HG02678 (cell line): ENCODE results near the gene BBS10.
"Not testable (repeated sequence)": the region's sequence is repeated elsewhere in the genome, so short reads cannot be mapped to it uniquely, and the experiment has no call there.

ENCODE experiments used
- ATAC-seq: cut with Tn5 transposase; IDR thresholded peaks from one replicate; pipeline ENCODE4 v1.9.1; 2021; ENCODE audit warnings: mild to moderate bottlenecking, moderate library complexity; ENCODE audit not compliant: unreplicated experiment

BBS10 gene

DNA sequence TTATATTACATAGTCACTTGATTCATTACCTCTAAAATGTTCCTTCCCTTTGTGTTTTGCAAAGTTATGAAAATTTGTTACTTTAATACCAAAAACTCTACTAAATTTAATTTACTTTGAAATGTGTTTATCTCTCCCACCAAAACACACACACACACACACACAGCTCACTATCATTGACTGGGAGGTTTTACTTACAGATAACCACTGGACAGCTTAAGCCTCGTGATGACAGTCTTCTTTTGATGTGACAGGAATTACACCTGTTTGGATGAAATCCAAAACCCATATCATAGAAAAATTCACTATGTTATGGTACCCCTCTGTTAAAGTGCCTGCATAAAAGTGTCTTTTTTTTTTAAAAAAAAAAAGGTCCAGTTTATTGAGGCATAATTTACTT lies 15.6 kb downstream of the BBS10 start:
- no peak for ATAC-seq

DNA sequence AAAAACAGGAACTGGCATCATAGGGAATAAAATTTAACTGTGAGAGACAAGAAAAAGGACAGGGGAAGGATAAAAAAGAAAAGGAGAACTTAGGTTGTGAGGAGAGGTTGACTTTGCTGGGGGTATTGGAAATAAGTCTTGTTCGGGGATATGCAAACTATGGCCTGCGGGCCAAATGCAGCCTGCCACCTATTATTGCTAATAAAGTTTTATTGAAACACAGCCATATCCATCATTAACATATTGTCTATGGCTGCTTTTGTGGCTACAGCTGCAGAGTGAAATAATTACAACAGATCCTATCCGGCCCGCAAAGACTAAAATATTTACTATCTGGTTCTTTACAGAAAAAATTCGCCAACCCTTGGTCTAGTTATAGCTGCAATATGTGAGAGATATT lies 18.6 kb downstream of the BBS10 start:
- ATAC-seq, result no peak

DNA sequence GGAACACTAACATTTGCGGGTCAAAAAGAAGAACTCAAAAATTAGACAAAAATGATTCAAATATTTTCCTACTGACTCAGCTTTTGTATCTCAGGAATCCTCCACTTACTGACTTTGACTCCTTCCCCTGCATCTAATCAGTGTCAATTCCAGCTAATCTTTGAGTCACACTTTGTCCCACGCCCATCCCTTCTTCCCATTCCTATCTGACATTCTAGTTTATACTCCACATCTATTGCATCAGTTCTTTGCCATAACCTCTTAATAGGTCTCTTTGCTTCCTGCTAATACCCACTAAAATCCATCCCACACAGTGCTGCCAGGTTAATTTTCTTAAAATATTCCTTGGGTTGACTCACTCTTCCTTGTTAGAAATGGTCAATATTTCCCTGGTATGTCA lies 19.1 kb downstream of the BBS10 start:
- no peak for ATAC-seq

DNA sequence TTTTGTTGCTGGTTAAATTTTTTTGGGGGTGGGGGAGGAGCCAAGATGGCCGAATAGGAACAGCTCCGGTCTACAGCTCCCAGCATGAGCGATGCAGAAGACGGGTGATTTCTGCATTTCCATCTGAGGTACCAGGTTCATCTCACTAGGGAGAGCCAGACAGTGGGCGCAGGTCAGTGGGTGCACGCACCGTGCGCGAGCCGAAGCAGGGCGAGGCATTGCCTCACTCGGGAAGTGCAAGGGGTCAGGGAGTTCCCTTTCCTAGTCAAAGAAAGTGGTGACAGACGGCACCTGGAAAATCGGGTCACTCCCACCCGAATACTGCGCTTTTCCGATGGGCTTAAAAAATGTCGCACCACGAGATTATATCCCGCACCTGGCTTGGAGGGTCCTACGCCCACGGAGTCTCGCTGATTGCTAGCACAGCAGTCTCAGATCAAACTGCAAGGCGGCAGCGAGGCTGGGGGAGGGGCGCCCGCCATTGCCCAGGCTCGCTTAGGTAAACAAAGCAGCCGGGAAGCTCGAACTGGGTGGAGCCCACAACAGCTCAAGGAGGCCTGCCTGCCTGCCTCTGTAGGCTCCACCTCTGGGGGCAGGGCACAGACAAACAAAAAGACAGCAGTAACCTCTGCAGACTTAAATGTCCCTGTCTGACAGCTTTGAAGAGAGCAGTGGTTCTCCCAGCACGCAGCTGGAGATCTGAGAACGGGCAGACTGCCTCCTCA lies 28.5 kb downstream of the BBS10 start:
- not testable (repeated sequence) for ATAC-seq

DNA sequence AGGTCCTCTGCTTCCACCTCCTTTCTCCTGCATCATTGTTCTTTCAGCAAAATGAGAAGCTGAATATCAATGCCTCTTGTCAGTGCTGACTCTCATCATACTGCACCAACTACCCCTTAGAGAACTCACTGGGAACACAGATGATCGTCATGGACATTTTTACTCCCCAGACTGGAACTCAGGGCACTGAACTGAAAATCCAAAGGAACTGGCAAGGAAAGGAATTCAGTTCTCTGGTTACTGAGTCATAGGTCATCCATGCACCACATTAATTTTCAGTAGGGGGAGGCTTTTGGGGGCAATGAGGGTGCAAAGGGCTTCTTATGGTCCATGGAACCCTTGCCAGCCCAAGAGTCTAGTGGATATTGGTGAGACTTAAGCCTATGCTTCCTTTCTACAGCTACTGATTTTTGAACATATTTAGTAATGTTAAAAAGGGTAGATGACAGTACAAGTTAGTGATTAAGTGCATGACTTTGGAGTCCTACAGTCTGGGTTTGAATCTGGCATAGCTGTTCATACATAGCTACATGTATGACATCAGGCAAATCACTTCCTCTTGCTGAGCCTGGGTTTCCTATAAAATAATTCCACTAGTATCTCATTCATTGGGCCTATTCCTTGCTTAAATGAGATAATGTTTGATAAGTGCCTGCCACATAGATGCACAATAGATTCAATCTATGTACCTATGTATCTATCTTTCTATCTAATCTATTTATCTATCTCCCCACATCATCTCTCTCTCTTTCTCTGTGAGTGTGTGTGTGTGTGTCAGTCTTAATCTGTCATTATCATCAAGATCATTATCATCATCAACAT lies 29.2 kb downstream of the BBS10 start:
- no peak for ATAC-seq

DNA sequence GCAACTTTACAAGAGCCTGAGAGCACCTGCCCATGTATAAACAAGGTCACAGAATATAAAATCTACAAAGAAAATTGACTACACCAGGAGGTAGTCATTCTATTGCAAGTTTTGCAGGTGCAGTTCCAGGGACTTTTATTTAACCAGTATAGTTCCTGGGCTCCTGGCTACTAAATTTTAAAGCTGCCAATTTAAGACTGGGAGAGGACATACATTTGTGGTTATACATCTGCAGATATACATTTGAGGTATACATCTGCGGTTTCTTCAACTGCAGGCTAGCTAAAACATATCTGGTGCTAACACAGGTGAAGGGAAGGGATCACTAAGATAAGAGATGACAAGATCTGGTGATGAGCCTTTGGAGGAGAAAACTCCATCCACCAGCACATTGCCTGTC lies 30.2 kb downstream of the BBS10 start:
- ATAC-seq, result no peak

DNA sequence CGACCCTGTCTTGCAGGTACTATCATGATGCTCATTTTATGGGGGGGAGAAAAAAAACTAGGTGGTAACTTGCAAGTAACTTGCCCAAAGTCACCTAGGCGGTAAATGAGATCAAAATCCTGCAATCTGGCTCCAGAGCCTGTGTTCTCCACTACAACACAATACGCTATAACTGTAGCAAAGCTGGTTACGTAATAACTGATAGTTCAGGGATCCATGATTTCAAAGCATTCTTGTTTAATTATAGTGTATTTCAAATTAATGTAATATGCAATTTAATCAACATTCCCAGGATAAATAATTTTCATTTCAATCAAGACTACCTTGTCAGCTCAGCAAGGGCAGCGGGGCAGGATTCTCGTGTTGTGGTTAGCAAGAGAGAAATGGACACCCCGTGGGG lies 31.7 kb downstream of the BBS10 start:
- no peak for ATAC-seq

DNA sequence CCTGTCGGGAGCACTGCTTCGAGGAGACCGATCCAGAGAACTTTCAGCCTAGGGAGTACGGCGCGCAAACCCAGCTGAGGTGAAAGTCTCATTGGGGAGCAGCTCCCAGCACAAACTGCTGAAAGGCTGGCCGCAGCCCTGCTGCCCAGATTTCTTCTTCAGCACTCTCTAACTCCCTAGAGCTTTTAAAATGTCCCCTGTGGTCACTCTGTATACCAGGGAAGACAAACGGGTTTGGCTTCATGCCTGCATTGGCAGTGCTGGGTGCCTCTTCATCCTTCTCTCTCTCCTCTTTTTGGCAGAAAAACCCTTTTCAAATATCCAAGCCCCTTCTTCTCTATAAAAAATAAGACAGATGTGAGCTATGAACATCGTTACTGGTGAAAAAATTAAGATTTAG lies 34.9 kb downstream of the BBS10 start:
- ATAC-seq, result no peak

DNA sequence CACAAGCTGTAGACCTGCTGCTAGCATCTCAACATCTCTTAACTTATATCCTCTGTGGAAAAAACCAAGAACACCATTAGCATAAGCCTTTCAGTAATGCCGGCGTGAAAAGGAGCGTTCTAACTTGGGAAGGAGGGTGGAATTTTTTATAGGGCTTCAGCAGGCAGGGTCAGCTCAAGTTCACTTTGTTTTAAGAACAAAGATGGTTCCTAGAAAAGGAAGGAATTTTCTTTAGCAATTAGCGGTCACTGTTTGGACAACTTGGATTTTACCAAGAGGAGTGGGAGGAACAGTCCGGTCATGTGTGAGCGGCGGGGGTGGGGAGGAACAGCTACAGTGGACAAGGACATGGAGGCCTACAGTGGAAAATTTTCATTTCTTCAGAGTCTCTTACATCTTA lies 35.9 kb downstream of the BBS10 start:
- no peak for ATAC-seq

DNA sequence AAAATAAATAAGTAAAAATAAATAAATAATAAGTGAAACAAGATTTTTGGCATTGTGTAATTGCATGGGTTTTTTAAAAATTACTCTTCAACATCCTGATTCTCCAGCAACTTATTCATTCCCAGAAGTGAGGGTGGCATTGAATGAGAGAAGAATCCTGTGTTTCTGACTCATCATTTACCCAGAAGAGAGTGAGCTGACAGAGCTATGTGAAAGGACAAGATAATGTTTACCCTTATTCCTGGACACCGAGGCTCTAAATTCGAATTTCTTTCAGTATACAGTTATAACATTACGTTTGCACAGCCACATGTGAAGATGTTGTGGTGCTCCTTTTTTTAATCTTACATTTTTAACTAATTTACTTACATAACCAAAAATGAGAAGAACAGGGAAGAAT lies 36.4 kb downstream of the BBS10 start:
- no peak for ATAC-seq

DNA sequence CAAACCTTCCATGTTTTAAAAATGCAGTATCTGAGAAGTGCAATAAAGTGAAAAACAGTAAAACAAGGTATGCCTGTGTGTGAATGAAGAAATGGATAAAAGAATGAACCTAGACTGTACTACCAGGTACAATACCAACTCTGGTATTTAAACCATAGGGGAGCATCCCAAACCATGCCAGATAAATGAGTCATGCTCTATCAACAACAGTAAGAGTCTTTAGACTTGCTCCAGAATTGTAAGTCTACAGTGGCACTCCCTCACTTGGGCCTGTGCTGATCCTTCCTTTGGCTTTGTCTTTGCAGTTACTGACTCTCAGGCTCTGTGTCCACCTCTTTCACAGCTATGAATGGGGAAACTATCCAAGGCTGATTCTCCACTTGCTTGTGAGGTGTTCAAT lies 38.1 kb downstream of the BBS10 start:
- ATAC-seq, result no peak

DNA sequence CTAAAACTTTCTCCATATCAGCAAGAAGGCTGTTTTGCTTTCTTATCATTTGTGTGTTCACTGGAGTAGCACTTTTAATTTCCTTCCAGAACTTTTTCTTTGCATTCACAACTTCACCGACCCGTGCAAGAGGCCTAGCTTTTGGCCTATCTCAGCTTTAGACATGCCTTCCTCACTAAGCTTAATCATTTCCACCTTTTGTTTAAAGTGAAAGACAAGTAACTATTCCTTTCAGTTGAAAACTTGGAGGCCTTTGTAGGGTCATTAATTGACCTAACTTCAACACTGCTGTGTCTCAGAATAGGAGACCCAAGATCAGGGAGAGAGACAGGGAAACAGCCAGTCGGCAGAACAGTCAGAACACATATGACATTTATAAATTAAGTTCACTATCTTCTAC lies 39.3 kb downstream of the BBS10 start:
- ATAC-seq, result no peak

DNA sequence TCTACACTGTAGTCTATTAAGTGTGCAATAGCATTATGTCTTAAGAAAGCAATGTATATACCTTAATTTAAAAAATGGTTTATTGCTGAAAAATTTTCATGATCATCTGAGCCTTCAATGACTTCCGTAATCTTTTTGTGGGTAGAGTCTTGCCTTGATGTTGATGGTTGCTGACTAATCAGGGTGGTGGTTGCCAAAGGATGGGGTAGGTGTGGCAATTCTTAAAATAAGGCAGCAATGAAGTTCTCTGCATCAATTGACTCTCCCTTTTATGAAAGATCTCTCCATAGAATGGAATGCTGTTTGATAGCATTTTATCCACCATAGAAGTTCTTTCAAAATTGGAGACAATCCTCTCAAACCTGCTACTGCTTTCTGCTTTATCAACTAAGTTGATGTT lies 41.1 kb downstream of the BBS10 start:
- ATAC-seq, result no peak

DNA sequence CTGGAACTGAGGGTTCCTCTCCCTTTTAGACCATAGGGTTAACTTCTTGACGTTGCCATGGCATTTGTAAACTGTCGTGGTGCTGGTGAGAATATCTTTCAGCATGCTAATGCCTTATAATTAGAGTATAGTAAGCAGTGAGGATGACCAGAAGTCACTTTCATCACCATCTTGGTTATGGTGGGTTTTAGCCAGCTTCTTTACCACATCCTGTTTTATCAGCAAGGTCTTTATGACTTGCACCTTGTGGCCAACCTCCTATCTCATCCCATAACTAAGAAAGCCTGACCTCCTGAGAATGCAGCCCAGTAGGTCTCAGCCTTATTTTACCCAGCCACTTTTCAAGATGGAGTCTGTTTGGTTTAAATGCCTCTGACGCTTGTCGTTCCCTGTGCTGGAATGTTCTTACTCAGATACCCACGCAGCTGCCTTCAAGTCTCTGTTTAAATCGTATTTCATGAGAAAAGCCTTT lies 44.2 kb downstream of the BBS10 start:
- no peak for ATAC-seq

DNA sequence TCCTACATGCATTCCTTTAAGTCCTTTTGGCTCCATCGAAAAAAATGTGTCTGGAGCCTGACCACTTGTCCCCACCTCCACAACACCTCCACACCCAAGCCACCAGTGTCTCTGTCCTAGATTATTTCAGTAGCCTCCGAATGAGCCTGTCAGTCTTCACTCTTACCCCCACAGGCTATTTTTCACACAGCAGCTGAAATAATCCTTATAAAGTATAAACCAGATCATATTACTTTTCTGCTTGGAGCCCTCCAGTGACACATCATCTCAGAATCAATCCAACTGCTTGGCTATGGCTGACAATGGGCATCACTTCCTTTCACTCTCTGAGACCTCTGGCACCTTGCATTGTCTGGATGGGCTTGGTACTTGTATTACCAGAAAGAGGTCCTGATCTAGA lies 44.9 kb downstream of the BBS10 start:
- ATAC-seq, result no peak

DNA sequence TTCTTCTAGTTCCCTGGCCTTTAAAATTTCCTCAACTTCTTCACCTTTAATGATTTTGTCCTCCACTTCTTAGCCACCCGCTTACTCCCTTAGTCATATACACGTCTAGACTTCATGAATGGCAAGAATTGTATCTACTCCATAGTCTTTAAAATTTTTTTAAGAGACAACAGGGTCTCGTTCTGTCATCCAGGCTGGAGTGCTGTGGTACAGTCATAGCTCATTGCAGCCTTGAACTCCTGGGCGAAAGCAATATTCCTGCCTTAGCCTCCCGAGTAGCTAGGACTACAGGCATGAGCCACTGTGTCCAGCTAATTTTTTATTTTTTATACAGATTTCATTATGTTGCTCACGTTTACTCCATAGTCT lies 47.9 kb downstream of the BBS10 start:
- no peak for ATAC-seq

DNA sequence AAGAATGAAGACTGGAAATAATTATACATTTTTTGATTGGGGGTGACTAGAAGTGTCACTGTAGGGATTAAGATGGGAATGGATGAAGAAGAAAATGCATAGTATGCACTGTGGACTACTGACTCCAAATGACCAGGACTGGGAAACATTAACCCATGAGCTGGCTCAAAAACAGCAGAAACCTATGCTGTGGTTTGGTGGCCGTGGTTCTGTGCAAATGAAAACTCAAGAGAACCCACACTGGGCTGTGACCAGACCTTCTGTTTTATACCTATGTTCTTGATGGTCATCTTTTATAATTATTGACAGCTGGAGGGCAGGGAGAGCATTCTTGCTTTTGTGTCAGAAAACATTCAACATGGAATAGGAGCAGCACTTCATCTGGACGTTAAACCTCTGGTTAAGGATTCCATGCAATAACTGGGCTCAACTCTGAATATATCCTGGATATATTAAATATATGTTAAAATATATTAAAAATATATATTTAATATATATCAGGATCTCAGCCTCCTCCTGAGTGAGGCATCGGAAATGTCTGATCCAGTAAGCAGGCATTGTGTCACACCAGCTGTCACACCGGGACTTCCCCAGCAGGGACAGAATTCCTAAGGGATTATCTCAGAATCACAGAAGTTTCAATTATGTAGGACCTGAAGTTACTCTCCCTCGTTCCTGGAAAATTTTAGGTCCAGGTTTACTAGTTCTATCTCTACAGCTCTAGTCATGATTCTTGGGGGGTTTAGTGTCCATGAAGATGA lies 48.5 kb downstream of the BBS10 start:
- no peak for ATAC-seq
